Panc1 (cell line): Measurements from ENCODE around the gene AKAP9.

Source experiments
- CTCF ChIP-seq: fragments of 450-650 bp; IDR thresholded peaks from 2 replicates; pipeline ENCODE4 v1.5.1; 2017; ENCODE audit warnings: mild to moderate bottlenecking
- POLR2AphosphoS5 ChIP-seq: IDR thresholded peaks from 2 replicates; pipeline ENCODE4 v1.6.1; 2012; ENCODE audit warnings: mild to moderate bottlenecking, low read depth, low read length, moderate library complexity
- REST ChIP-seq, 2 experiments: IDR thresholded peaks; 2 replicates each; pipeline ENCODE4 v1.6.1; 2011 to 2012; ENCODE audit warnings: low read depth in 2 of 2, control low read depth in 1 of 2, low read length in 1 of 2, mild to moderate bottlenecking in 1 of 2, moderate library complexity in 1 of 2; ENCODE audit not compliant: insufficient read depth in 1 of 2
- SIN3A ChIP-seq: IDR thresholded peaks from 2 replicates; pipeline ENCODE4 v1.6.1; 2012; ENCODE audit warnings: low read depth, mild to moderate bottlenecking, low read length, moderate library complexity, borderline replicate concordance; ENCODE audit not compliant: insufficient read depth
- TCF7L2 ChIP-seq: IDR thresholded peaks from 2 replicates; pipeline ENCODE4 v1.6.1; 2011; ENCODE audit warnings: mild to moderate bottlenecking, low read depth, low read length, inconsistent platforms

GRCh38 chr7:92058040-92058439 lies 117.4 kb downstream of the AKAP9 start:
- TF ChIP-seq CTCF (no peak), POLR2AphosphoS5 (no peak), REST (IDR thresholded peaks at IDR 0.05; ENCODE audit: insufficient read depth in 1 of 2, low read depth in 2 of 2, low read length in 1 of 2) (no peak), SIN3A (no peak), TCF7L2 (no peak)
